ENCODE results near the gene ZC3H7B. TPM values are rescaled to one million over a fixed set of nuclear protein-coding genes. Genes with fewer than 3 reads are reported as not detected.
A peak's percentile ranks its signal among the peaks of the same experiment; 100 is the strongest.

The ZC3H7B gene
- total RNA-seq, 2 experiments from 2014 or later = 29.5 to 32.7 TPM

DNA sequence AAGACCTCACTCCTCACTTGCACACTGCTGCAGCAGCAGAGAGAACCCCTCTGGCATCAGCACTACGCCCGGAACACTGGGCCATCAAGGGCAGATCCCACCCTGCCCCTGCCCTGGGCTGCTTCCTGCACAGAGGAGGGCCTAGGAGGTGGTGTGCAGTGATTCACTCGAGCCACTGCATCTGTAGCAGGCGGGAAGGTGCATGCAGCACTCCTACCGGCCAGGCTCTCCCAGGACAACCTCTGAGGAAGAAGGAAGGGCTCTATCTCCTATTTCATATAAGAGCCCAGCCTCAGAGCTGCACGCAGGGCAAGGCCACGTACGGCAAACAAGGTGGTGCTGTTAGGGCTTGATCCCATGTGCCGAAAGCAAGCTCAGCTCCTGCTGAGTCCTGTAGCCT lies 29.5 kb upstream of the ZC3H7B start:
- TF ChIP-seq CTCF (IDR thresholded peaks at IDR 0.05) = no peak
- Histone ChIP-seq H3K27me3 (ENCODE audit: control insufficient read depth in 1 of 2, insufficient read depth in 2 of 2, low read length in 2 of 2) (no peaks in the 10 kb centered on the region), H3K4me1 (ENCODE audit: insufficient read depth, low read length) (no peaks in the 10 kb centered on the region), H3K27ac (ENCODE audit: low read depth in 1 of 2, low read length in 2 of 2) (no peak overlapping the region), H3K9me3 (ENCODE audit: control insufficient read depth in 1 of 2, insufficient read depth in 1 of 2, low read length in 2 of 2) (no peaks in the 10 kb centered on the region), H3K4me3 (ENCODE audit: low read length) (no peak overlapping the region), H3K36me3 (ENCODE audit: insufficient read depth, low read length) (peaks cover 87% of the 10 kb centered on the region)
- Mint-ChIP-seq H3K9me3 (no peaks in the 10 kb centered on the region), H3K4me1 (ENCODE audit: low read depth) (no peaks in the 10 kb centered on the region), H3K27ac (no peak overlapping the region), H3K4me3 (no peak overlapping the region), H3K36me3 (ENCODE audit: low read depth) (peaks cover 77% of the 10 kb centered on the region), H3K27me3 (no peaks in the 10 kb centered on the region)
- CTCF ChIA-PET = interaction anchor here (1.3 kb wide), 1 partner anchor 34 kb away, joined by 3 read pairs; no protein-coding TSS in a partner anchor
- ATAC-seq (ENCODE audit: poor library complexity) = peak; percentile 31
- POLR2A ChIA-PET = no interaction called here
- intact Hi-C loops (cut with DNase I, micrococcal nuclease) = loop anchor here in 1 of 2 experiments (5.0 kb wide), 1 partner anchor 81 kb away; no protein-coding TSS in a partner anchor
- DNase-seq = peak in 1 of 14 experiments; percentile 12

DNA sequence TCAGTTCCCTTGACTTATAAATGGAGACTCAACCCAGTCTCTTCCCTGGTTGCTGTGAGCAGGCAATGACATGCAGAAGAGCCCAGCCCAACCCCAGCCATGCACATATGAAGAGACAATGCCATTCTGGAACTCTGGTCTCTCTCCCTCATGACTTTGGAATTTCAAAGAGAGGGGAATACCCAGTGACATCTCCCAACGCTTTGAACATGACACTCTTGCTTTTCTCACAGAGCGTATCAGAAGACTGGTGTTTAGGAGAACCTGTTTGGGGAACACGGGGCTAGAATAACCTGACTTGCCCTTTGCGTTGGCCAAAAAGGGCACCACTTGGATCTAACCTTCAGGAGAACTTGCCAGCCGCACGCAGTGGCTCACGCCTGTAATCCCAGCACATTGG lies 28.2 kb upstream of the ZC3H7B start:
- Mint-ChIP-seq H3K27me3 (no peaks in the 10 kb centered on the region), H3K27ac (no peak overlapping the region), H3K9me3 (no peaks in the 10 kb centered on the region), H3K36me3 (ENCODE audit: low read depth) (peaks cover 77% of the 10 kb centered on the region), H3K4me3 (no peak overlapping the region), H3K4me1 (ENCODE audit: low read depth) (no peaks in the 10 kb centered on the region)
- ATAC-seq (ENCODE audit: poor library complexity) = no peak
- POLR2A ChIA-PET = no interaction called here
- H3K4me1 ChIP-seq (ENCODE audit: insufficient read depth, low read length) = no peaks in the 10 kb centered on the region
- no peaks in the 10 kb centered on the region for H3K27me3 ChIP-seq (ENCODE audit: control insufficient read depth in 1 of 2, insufficient read depth in 2 of 2, low read length in 2 of 2)
- TF ChIP-seq CTCF (IDR thresholded peaks at IDR 0.05) = no peak
- CTCF ChIA-PET = interaction anchor here (2.0 to 2.6 kb wide), 2 partner anchors 28 to 35 kb away, joined by 6 to 7 read pairs; partner anchors contain the start of gene ZC3H7B
- no peak overlapping the region for H3K4me3 ChIP-seq (ENCODE audit: low read length)
- DNase-seq = no peak
- intact Hi-C loops (cut with DNase I, micrococcal nuclease) = loop anchor here in 1 of 2 experiments (5.0 kb wide), 1 partner anchor 79 kb away; no protein-coding TSS in a partner anchor
- no peak overlapping the region for H3K27ac ChIP-seq (ENCODE audit: low read depth in 1 of 2, low read length in 2 of 2)
- peaks cover 84% of the 10 kb centered on the region for H3K36me3 ChIP-seq (ENCODE audit: insufficient read depth, low read length)
- no peaks in the 10 kb centered on the region for H3K9me3 ChIP-seq (ENCODE audit: control insufficient read depth in 1 of 2, insufficient read depth in 1 of 2, low read length in 2 of 2)

DNA sequence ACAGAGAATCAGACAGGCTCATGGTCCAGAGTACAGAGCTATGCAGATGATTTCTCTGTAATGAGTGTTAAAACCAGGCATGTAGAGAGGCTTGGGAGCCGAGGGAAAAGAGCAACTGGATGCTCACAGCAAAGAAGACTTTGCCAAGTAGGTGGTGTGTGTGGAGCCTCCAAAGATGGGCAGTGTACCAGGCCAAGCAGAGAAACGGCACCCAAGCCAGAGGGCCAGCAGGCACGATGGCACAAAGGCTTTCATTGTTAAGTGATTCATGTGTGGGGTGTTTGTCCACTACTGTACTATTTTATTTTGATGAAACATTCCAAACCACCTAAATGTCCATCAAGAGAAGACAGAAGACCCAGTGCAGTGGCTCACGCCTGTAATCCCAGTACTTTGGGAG lies 26.5 kb upstream of the ZC3H7B start:
- ChIA-PET CTCF (interaction anchor here (2.0 kb wide), 1 partner anchor 26 kb away, joined by 6 read pairs; the partner anchor contains the start of gene ZC3H7B), POLR2A (interaction anchor here (1.1 to 1.3 kb wide), 2 partner anchors 12 kb away, joined by 3 to 4 read pairs; no protein-coding TSS in a partner anchor)
- no peak for DNase-seq
- TF ChIP-seq CTCF (IDR thresholded peaks at IDR 0.05) = no peak
- H3K4me1 Mint-ChIP-seq (ENCODE audit: low read depth) = no peaks in the 10 kb centered on the region
- no peaks in the 10 kb centered on the region for H3K27me3 Mint-ChIP-seq
- Histone ChIP-seq H3K9me3 (ENCODE audit: control insufficient read depth in 1 of 2, insufficient read depth in 1 of 2, low read length in 2 of 2) (no peaks in the 10 kb centered on the region), H3K4me3 (ENCODE audit: low read length) (no peak overlapping the region), H3K27me3 (ENCODE audit: control insufficient read depth in 1 of 2, insufficient read depth in 2 of 2, low read length in 2 of 2) (no peaks in the 10 kb centered on the region), H3K4me1 (ENCODE audit: insufficient read depth, low read length) (no peaks in the 10 kb centered on the region), H3K36me3 (ENCODE audit: insufficient read depth, low read length) (peaks cover 83% of the 10 kb centered on the region), H3K27ac (ENCODE audit: low read depth in 1 of 2, low read length in 2 of 2) (no peak overlapping the region)
- H3K27ac Mint-ChIP-seq = peak overlapping the region; percentile 20
- H3K4me3 Mint-ChIP-seq = peak overlapping the region; percentile 48
- H3K36me3 Mint-ChIP-seq (ENCODE audit: low read depth) = peaks cover 80% of the 10 kb centered on the region
- ATAC-seq (ENCODE audit: poor library complexity) = no peak
- H3K9me3 Mint-ChIP-seq = no peaks in the 10 kb centered on the region
- intact Hi-C loops (cut with DNase I, micrococcal nuclease) = loop anchor here in 1 of 2 experiments (5.0 kb wide), 1 partner anchor 77 kb away; no protein-coding TSS in a partner anchor

Data from CD4-positive, alpha-beta T cell (primary cell).